A549 (cell line): ENCODE measurements around the gene LAPTM5. TPM values are rescaled to one million over a fixed set of nuclear protein-coding genes. Genes with fewer than 3 reads are reported as not detected.
A peak's percentile ranks its signal among the peaks of the same experiment; 100 is the strongest.

Source experiments
- ATAC-seq, 2 experiments: fragments of 200-7000 bp in 1 of 2; fragments of >200 bp in 1 of 2; cut with Nextera tagmentation in 1 of 2; cut with Tn5 transposase in 1 of 2; 3 replicates each; pipeline versions ENCODE4 v1.8.0 to v1.9.1; 2018 to 2020; ENCODE audit warnings: mild to moderate bottlenecking in 1 of 2, moderate library complexity in 1 of 2
- CTCF ChIA-PET: fragments of 300-600 bp; sonication (Branson Sonifier 250); formaldehyde crosslinking; extraction: SDS; loops from one replicate; lab custom pipeline; 2021; ENCODE audit warnings: antibody characterized with exemption, inconsistent platforms; lab: Yijun Ruan, JAX
- POLR2A ChIA-PET: fragments of 350-600 bp; formaldehyde crosslinking; extraction: SDS; loops from one replicate; lab custom pipeline; 2021; ENCODE audit warnings: antibody characterized with exemption, inconsistent platforms; lab: Yijun Ruan, JAX
- DNase-seq, 2 experiments: peaks; one replicate each; pipeline versions ENCODE4 v3.0.0 to v3.0.0-alpha.2; 2011 to 2016; ENCODE audit warnings: low read depth in 1 of 2, low spot score in 1 of 2
- FAIRE-seq: peaks from 2 replicates; lab custom pipeline; 2011; peaks lifted over from hg19 to GRCh38; lab: Jason Lieb, UNC
- H3K27ac ChIP-seq, 2 experiments: fragments of >200 bp; sonication (Bioruptor Twin); formaldehyde crosslinking; 3 replicates each; pipeline ENCODE4 v1.5.1; 2016 to 2017
- H3K4me1 ChIP-seq: fragments of >200 bp; sonication (Bioruptor Twin); formaldehyde crosslinking; 3 replicates; pipeline ENCODE4 v1.6.1; 2016
- H3K4me2 ChIP-seq: fragments of >200 bp; sonication (Bioruptor Twin); formaldehyde crosslinking; 3 replicates; pipeline ENCODE4 v1.6.1; 2016
- H3K4me3 ChIP-seq: fragments of >200 bp; sonication (Bioruptor Twin); formaldehyde crosslinking; 3 replicates; pipeline ENCODE4 v1.5.1; 2016
- H3K9me3 ChIP-seq: fragments of >200 bp; sonication (Bioruptor Twin); formaldehyde crosslinking; 3 replicates; pipeline ENCODE4 v1.6.1; 2016
- CBX8 ChIP-seq: fragments of 200-600 bp; sonication (generic); IDR thresholded peaks from 2 replicates; pipeline ENCODE4 v1.6.1; 2016
- CEBPB ChIP-seq, 2 experiments: fragments of >200 bp in 1 of 2; sonication (Bioruptor Twin) in 1 of 2; formaldehyde crosslinking in 1 of 2; IDR thresholded peaks; 2 replicates each; pipeline ENCODE4 v1.6.1; 2012 to 2016
- CHD4 ChIP-seq: fragments of 200-600 bp; sonication (generic); IDR thresholded peaks from 2 replicates; pipeline ENCODE4 v1.6.1; 2016; ENCODE audit warnings: antibody characterized with exemption, mild to moderate bottlenecking, borderline replicate concordance
- CTCF ChIP-seq: fragments of >200 bp; sonication (Bioruptor Twin); formaldehyde crosslinking; IDR thresholded peaks from 3 replicates; pipeline ENCODE4 v1.5.1; 2016
- E2F6 ChIP-seq: IDR thresholded peaks from 2 replicates; pipeline ENCODE4 v1.6.1; 2012; ENCODE audit warnings: low read depth, borderline replicate concordance
- EP300 ChIP-seq, 2 experiments: fragments of >200 bp; sonication (Bioruptor Twin); formaldehyde crosslinking; IDR thresholded peaks; 2 replicates in 1 of 2; 3 replicates in 1 of 2; pipeline ENCODE4 v1.6.1; 2016 to 2017
- GATA3 ChIP-seq: IDR thresholded peaks from 2 replicates; pipeline ENCODE4 v1.6.1; 2012; ENCODE audit warnings: borderline replicate concordance
- HES2 ChIP-seq: fragments of >200 bp; sonication (Bioruptor Twin); formaldehyde crosslinking; IDR thresholded peaks from 2 replicates; pipeline ENCODE4 v1.6.1; 2016
- HEYL ChIP-seq: fragments of 250-450 bp; sonication (Bioruptor Pico); IDR thresholded peaks from 2 replicates; pipeline ENCODE4 v1.8.0; 2021; ENCODE audit warnings: mild to moderate bottlenecking, moderate library complexity
- JUNB ChIP-seq: fragments of >200 bp; sonication (Bioruptor Twin); formaldehyde crosslinking; IDR thresholded peaks from 2 replicates; pipeline ENCODE4 v1.6.1; 2016
- KDM1A ChIP-seq: fragments of 200-600 bp; sonication (generic); IDR thresholded peaks from 2 replicates; pipeline ENCODE4 v1.6.1; 2016; ENCODE audit warnings: low read depth, mild to moderate bottlenecking
- KDM5A ChIP-seq: fragments of 200-600 bp; sonication (generic); IDR thresholded peaks from 2 replicates; pipeline ENCODE4 v1.6.1; 2016; ENCODE audit warnings: antibody characterized with exemption, mild to moderate bottlenecking
- MYC ChIP-seq: IDR thresholded peaks from 2 replicates; pipeline ENCODE4 v1.6.1; 2012; ENCODE audit warnings: mild to moderate bottlenecking, inconsistent platforms, low read length, improper control_type of control experiment, borderline replicate concordance
- NR3C1 ChIP-seq: fragments of >200 bp; sonication (Bioruptor Twin); formaldehyde crosslinking; IDR thresholded peaks from 3 replicates; pipeline ENCODE4 v1.6.1; 2017
- RFX5 ChIP-seq: fragments of 450-650 bp; IDR thresholded peaks from 2 replicates; pipeline ENCODE4 v1.7.1; 2014; ENCODE audit warnings: antibody characterized with exemption, mild to moderate bottlenecking, moderate library complexity
- TP53 ChIP-seq: fragments of 250-450 bp; sonication (Bioruptor Pico); IDR thresholded peaks from 2 replicates; pipeline ENCODE4 v1.5.0; 2021; ENCODE audit warnings: mild to moderate bottlenecking, moderate library complexity
- USF2 ChIP-seq: fragments of 450-650 bp; IDR thresholded peaks from 2 replicates; pipeline ENCODE4 v1.6.1; 2014; ENCODE audit warnings: antibody characterized with exemption
- ZFP36 ChIP-seq: fragments of 450-650 bp; IDR thresholded peaks from 2 replicates; pipeline ENCODE4 v1.6.1; 2014; ENCODE audit warnings: borderline replicate concordance; ENCODE audit not compliant: partially characterized antibody
- ZNF302 ChIP-seq: fragments of 250-450 bp; sonication (Bioruptor Pico); IDR thresholded peaks from 2 replicates; pipeline ENCODE4 v1.9.0; 2021; ENCODE audit warnings: inconsistent platforms, mild to moderate bottlenecking, moderate library complexity
- WGBS: methylation state at CpG from one replicate; pipeline ENCODE4 v1.1.6; 2017; ENCODE audit errors: missing lambda C conversion rate; 5-methylcytosine and 5-hydroxymethylcytosine counted together
- polyA plus RNA-seq, 4 experiments: library from polyadenylated mRNA; depleted of rRNA in 3 of 4; stranded (reverse); fragments of >200 nt; fragmentation: RNase III in 1 of 4; extraction: RNeasy Plus Mini Kit Qiagen cat#74134 plus additional on column Dnase treatment in 1 of 4; gene quantifications; 2 replicates in 3 of 4; 3 replicates in 1 of 4; pipeline ENCODE4 v1.2.3, GENCODE V29; 2011 to 2017
- TF ChIP-seq, protein P1 (sequence below): fragments of >200 bp; sonication (Bioruptor Twin); formaldehyde crosslinking; IDR thresholded peaks from 3 replicates; pipeline ENCODE4 v1.6.1; 2016
- TF ChIP-seq, protein P2 (sequence below): IDR thresholded peaks from 2 replicates; pipeline ENCODE4 v1.6.1; 2012

The LAPTM5 gene
- polyA plus RNA-seq, 2 of the 4 experiments (the other 2 are of a cell fraction), result 0.06 to 0.22 TPM

GRCh38 chr1:30745156-30745833 is 12.3 kb downstream of the LAPTM5 start (continued):
- no peak for TF ChIP-seq CEBPB (IDR thresholded peaks at IDR 0.05)
- TF ChIP-seq, all 56 proteins: peak for 0

GRCh38 chr1:30744060-30744756 is 13.4 kb downstream of the LAPTM5 start:
- H3K4me1 ChIP-seq, result peaks cover 9% of the 10 kb centered on the region; the same call in 2 of the 3 replicates
- FAIRE-seq (no peak), ATAC-seq (no peak)
- H3K4me3 ChIP-seq, result no peak overlapping the region
- no peaks in the 10 kb centered on the region for H3K9me3 ChIP-seq
- WGBS, result 68% methylated on average over 7 of the region's 7 CpGs
- TF ChIP-seq ZFP36, result peak; percentile 8
- no peak for TF ChIP-seq MYC
- TF ChIP-seq HES2, result no peak
- no peak for TF ChIP-seq CTCF
- TF ChIP-seq, all 56 proteins: peak for 1
- no peak overlapping the region for H3K4me2 ChIP-seq
- DNase-seq, result no peak
- CTCF ChIA-PET, result interaction anchor here (0.7 to 2.5 kb wide), 3 partner anchors 24 to 57 kb away, joined by 3 to 9 read pairs (median 4); no protein-coding TSS in a partner anchor
- no peak overlapping the region for H3K27ac ChIP-seq
- POLR2A ChIA-PET, result no interaction called here

GRCh38 chr1:30743584-30744059 is 14.0 kb downstream of the LAPTM5 start:
- FAIRE-seq (no peak), DNase-seq (no peak), ATAC-seq (no peak)
- POLR2A ChIA-PET, result no interaction called here
- WGBS, result 56% methylated on average over 4 of the region's 4 CpGs
- 0 out of 2 replicates have a peak, but pooled peaks have one; percentile 24 for TF ChIP-seq KDM1A
- TF ChIP-seq HEYL (CRISPR knock-in tag), result no peak
- Histone ChIP-seq H3K4me3 (no peak overlapping the region), H3K27ac (no peak overlapping the region), H3K4me2 (no peak overlapping the region), H3K4me1 (peaks cover 7% of the 10 kb centered on the region; the same call in 2 of the 3 replicates), H3K9me3 (no peaks in the 10 kb centered on the region)
- CTCF ChIA-PET, result interaction anchor here (0.7 to 2.5 kb wide), 3 partner anchors 24 to 58 kb away, joined by 3 to 9 read pairs (median 4); no protein-coding TSS in a partner anchor

DNA sequence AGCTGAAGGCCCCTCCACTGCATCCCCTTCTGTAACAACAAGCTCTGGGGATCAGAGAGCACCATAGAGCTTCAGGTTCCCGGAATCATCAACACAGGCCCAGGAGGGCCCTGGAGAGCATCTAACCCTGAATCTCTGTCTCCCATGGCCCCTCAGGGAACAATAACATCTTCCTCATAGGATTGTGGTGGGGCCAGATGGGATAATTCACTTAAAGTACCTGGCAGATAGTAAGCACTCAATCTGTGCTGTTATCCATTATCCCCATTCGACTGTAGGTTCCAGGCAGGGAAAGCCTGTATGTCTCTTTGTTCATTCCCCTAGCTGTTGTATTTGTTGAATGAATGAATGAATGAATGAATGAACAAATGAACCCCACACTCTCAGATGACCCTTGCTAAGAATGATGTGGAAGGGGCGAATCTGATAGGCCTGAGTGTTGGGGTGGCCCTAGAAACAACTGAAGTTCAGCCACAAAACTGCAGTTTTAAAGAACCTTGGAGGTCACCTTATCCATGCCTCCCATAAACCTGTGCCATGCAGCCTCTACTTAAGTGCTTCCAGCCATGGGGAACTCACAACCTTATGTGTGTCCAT is 14.5 kb downstream of the LAPTM5 start:
- Histone ChIP-seq H3K4me3 (no peak overlapping the region), H3K4me1 (peaks cover 1% of the 10 kb centered on the region; the same call in 2 of the 3 replicates), H3K27ac (no peak overlapping the region), H3K4me2 (no peak overlapping the region), H3K9me3 (no peaks in the 10 kb centered on the region)
- FAIRE-seq (no peak), ATAC-seq (no peak), DNase-seq (no peak)
- WGBS, result 45% methylated on average over 2 of the region's 3 CpGs
- ChIA-PET POLR2A (interaction anchor here (0.5 kb wide), 1 partner anchor 9 kb away, joined by 3 read pairs; no protein-coding TSS in a partner anchor), CTCF (interaction anchor here (0.6 to 1.2 kb wide), 4 partner anchors 9 to 421 kb away, joined by 3 to 4 read pairs (median 4); no protein-coding TSS in a partner anchor)
- TF ChIP-seq E2F6, result no peak
- no peak for TF ChIP-seq CBX8
- no peak for TF ChIP-seq NR3C1
- no peak for TF ChIP-seq ZNF302 (CRISPR knock-in tag)
- no peak for TF ChIP-seq USF2
- TF ChIP-seq EP300 (IDR thresholded peaks at IDR 0.05), result no peak
- TF ChIP-seq JUNB, result no peak
- TF ChIP-seq, protein P1, sequence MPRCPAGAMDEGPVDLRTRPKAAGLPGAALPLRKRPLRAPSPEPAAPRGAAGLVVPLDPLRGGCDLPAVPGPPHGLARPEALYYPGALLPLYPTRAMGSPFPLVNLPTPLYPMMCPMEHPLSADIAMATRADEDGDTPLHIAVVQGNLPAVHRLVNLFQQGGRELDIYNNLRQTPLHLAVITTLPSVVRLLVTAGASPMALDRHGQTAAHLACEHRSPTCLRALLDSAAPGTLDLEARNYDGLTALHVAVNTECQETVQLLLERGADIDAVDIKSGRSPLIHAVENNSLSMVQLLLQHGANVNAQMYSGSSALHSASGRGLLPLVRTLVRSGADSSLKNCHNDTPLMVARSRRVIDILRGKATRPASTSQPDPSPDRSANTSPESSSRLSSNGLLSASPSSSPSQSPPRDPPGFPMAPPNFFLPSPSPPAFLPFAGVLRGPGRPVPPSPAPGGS, result no peak
- no peak for TF ChIP-seq KDM5A
- no peak for TF ChIP-seq GATA3
- no peak for TF ChIP-seq TP53 (CRISPR knock-in tag)
- TF ChIP-seq, protein P2, sequence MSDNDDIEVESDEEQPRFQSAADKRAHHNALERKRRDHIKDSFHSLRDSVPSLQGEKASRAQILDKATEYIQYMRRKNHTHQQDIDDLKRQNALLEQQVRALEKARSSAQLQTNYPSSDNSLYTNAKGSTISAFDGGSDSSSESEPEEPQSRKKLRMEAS, result no peak
- no peak for TF ChIP-seq CHD4
- TF ChIP-seq RFX5, result no peak
